Measurements from ENCODE around the gene PLCL2.
A peak's percentile ranks its signal among the peaks of the same experiment; 100 is the strongest.

PLCL2 gene

GRCh38 chr3:16884748-16885592 is at the start of gene PLCL2:
Gene PLCL2, plus strand, starts transcription at chr3:16884955. Its CDS starts 85 bp downstream, at chr3:16885040.
- peak; percentile 46 to 60 for DNase-seq

- no peak for DNase-seq
These were observed 48.1 kb upstream of the PLCL2 start for GRCh38 chr3:16836505-16837237.

DNA sequence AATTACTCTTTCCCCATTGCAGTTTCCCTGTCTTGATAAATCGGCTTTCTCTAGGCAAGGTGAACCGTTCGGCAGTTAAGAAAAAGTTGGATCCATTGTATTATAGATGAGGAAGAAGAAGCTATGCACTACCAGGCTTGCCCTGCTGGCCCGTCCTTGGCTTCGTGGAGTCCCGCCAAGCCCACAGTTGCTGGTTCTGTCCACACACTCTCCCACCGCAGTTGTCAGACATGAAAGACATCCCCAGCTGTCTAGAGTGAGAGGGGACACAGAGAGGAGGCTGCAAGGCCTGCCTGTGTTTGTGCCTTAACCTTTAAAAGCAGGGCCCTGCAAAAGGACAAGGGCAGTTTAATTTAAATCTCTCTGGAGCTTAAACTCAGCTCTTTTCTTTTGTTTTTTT is 47.2 kb upstream of the PLCL2 start:
- DNase-seq, result no peak

DNA sequence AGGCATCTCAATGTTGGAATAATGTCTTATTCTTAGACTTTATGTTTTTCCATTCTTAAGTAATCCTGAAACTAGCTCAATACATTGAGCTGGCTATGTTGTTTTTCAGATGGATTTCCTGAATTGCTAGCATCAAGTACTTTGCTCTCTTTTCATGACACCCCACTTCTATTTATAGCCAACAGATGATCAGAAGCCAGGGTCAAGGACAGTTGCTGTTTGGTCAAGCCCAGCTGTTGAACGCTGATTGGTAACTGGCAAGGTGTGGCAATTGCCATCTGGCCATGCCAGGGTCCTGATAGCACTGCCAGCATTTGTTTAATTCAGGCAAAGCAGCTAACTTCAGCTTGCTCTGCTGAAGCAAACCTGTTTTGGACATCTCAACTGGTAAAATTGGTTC is 46.2 kb upstream of the PLCL2 start:
- DNase-seq, result no peak

DNA sequence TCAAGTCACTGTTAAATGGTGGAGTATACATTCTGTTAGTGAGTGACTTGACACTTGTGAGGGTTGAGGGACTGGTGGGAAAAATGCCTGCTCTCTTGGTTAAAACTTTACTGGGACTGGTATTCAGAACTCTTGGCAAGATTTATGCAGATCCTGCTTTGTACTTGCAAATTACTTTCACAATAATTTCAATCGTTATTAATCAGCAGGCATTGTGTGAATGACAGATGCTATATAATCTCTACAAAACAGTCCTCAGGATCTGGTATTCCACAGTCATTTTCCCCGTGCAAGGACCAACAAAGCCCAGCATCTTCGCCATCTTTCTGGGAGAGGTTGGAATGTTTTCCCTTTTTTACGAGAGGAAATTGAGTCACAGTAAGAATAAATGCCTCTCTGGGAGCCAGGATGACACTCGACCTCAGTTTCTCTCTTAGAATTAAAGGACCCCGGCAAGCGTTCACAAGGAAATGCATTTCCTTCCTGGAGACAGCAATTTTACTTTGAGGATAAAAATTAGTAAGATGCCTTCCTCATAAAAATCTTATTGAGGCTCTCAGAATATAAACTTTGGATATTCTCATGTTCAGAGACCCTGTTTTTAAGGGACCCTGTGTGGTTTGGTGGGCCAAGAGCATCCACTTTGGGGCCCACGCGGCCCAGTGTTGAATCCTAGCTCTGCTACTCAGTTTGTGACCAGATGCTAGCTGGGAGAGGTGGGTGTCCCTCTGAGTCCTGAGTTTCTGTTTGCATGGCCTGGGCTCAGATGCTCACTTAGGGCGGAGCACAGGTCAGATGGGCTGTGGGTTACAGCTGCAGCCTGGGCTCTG is 45.3 kb upstream of the PLCL2 start:
- no peak for DNase-seq

DNA sequence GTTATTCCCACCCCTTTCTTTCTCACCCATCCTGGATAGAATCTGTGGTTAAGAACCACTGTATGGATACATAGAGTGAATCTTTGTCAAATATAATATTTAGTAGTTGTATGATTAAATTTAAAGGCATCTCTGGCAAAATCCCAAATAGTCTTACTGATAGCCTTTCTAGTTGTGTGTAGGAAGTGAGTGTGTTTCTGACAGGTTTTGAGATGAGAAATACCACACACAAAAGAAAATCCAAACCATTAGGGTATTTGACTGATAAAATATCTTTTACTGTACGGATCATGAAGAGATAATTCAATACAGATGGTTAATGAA is 44.7 kb upstream of the PLCL2 start:
- DNase-seq, result no peak

GRCh38 chr3:16841041-16841753 is 43.6 kb upstream of the PLCL2 start:
- no peak for DNase-seq

GRCh38 chr3:16841904-16842271 is 42.9 kb upstream of the PLCL2 start:
- peak; percentile 21 to 35 for DNase-seq

DNA sequence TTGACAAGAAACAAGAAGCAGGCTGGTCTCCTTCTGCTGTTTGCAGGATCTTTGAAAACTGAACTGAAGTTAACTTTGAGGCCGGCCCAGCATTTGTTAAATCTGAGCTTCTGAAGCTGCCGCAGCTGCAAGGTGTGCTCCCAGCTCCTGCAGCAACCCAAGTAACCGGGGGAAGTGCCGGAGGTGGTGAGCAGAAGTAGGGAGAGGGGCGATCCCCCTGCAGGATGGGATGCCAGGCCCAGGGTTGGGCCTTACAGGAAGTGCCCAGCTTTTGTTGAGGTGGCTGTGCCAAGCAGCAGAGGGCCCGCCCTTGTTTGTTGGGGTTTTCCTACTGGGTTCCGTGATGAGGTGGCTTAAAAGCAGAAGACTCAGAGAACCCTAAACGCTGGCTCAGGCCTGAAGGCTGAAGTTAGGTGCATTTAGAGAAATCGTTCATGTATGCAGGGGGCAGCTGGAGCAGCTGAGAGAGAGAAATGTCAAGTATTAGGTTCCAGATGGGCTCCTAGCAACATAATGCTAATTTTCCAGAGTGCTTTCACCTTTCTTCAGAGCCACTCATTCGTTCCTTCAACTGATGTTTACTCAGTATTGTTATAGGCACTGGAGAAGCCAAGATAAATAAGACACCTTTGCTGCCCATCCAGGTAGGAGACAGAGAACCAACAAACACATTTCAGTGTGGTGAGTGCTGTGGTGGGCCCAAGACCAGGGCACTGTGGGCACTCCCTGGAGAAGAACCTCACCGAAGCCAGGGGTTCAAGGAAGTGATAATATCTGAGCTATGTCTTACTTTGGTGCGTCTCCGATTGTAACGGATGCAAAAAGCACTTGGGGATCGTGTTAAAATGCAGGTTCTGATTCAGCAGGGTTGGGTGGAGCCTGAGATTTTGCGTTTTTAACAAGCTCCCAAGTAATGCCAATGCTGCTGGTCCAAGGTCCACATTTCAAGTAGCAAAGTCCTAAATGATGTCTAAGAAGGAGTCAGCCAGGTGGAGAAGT is 42.2 kb upstream of the PLCL2 start:
- peak in 1 of 2 experiments; percentile 9 for DNase-seq

DNA sequence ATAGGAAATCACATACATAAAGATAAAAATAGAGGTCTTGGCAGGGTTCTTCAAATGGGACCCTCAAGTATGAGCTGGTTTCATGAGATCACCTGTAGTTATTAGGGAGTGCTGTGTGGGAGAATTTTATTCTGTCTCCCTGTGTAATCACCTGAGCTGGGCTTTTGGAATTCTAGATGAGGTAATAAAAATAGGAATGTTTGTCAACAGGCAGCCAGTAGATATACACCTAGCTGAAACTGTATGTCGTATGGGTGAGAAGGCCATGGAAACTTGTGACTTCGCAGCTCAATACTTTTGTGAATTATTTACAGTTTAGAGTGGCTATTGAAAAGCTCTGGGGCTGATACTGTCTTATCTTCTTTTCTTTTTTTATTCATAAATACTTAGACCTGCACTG is 40.5 kb upstream of the PLCL2 start:
- no peak for DNase-seq

GRCh38 chr3:16844791-16845190 is 40.0 kb upstream of the PLCL2 start:
- DNase-seq, result no peak

GRCh38 chr3:16846373-16847080 is 38.2 kb upstream of the PLCL2 start:
- peak; percentile 10 to 16 for DNase-seq

- no peak for DNase-seq
These were observed 36.7 kb upstream of the PLCL2 start for GRCh38 chr3:16848007-16848406.

DNA sequence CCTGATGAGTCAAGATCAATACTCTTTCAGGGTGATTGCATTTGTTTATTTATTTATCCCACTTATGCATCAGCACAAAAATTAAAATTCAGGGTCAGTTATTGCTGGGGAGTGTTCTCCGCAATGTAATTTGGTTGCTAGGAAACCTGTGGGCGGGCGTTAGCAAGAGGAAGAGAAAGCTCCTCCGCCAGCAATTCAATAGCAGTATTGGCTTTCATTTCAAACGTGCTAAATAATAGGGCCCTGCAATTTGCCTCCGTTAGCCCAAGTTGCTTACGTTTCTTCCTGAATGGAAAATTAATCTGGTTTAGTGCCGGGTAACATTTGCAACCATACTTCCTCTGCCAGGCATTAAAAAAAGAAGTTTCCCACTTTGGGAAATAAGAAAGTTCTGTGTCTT is 35.5 kb upstream of the PLCL2 start:
- no peak for DNase-seq

- DNase-seq, result no peak
These were observed 35.0 kb upstream of the PLCL2 start for GRCh38 chr3:16849795-16850194.

DNA sequence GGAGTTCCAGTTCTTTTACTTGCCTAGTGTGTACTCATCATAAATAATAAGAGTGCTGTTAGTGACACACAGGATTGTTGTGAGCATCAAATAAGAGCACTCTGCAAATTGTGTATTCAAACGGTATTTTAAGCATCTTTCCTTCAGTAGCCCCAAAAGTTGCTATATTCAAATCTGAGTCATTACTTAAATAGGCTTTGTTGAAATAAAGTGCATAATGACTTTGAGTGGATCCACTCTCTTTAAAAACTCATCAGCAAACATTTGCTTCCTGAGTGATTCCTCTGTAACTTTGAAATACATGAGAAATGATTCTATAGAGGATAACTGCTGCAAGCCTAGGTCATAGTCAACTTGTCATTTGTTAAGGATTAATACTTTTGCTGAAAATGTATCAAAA is 29.3 kb upstream of the PLCL2 start:
- DNase-seq, result no peak

DNA sequence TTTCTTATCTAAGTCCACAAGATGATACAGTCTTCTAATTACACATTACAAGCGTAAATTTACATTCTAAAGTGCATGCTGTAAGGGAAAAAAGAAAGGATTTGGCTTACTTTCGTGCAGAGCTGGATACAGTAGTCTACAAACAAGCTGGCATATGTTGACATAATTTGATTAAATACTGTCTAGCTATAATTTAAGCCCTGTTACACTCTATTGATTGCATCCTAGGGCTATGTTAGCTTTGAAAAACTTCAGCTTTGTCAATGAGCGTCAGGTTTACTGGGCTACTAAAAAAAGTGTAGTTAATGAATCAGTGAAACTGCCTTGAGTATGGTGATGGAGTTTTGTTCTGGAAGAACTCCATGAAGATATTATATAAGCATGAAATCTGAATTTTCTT is 24.5 kb upstream of the PLCL2 start:
- no peak for DNase-seq

DNA sequence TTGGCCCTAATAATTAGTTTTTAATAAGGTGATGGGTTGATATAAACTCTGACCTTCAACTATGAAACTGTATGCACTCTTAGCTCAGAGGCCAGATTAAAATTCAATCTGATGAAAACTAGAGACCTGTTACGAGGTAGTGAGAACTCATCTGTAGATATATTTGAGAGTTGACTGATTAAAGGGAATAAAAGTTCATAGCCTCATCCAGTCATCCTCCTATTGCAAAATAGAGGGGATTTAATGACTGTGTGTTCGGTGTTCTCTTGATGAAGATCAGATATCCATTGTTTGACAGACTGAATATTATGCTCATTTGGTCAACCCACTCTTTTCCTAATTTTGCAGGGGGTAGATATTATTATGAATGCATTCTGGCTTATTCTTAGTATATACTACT is 23.3 kb upstream of the PLCL2 start:
- no peak for DNase-seq

DNA sequence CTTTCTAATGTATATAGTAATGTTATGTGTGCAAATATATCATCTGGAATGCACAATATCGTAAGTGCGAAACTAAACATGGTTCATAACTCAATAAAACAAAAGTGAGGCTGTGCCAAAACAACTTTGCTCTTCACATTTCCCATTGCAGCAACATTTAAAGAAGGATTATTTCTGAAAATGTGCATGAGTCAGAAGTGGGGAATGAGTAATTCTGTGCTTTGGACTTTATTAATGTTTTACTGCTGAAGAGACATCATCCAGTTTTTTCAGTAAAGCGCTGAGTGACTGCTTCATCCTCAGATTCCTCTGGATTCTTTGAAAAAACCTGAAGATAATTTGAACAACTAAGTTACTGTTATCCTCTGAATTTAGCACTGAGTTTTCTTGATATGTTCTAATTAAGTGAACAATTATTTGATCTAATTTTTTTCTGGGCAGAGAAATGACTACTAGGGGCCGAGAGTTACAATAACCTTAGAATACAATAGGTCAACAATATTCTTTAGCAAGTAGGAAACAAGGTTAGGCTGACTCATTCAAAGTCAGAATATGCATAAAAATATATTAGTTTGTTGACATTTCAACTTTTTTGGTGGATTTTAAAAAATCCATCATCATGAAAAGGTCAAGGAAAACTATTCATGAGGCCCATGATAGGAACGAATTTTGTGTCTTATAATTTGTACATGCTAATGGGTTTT is 20.0 kb upstream of the PLCL2 start:
- no peak for DNase-seq

GRCh38 chr3:16865335-16865734 is 19.4 kb upstream of the PLCL2 start:
- DNase-seq, result no peak
